Testis (tissue), 2 donors: Measurements from ENCODE around the gene PPBP.

Experiments used
- CTCF ChIP-seq, 3 experiments: fragments of 450-650 bp in 2 of 3; fragments of 200-600 bp in 1 of 3; sonication (generic) in 1 of 3; IDR thresholded peaks; one replicate each; pipeline ENCODE4 v1.5.1; 2016 to 2019; ENCODE audit warnings: antibody characterized with exemption in 3 of 3, mild to moderate bottlenecking in 2 of 3, moderate library complexity in 1 of 3
- POLR2A ChIP-seq: fragments of 450-650 bp; IDR thresholded peaks from one replicate; pipeline ENCODE4 v1.6.1; 2017; ENCODE audit warnings: antibody characterized with exemption, mild to moderate bottlenecking, moderate library complexity

GRCh38 chr4:74033739-74034138 lies 45.7 kb upstream of the PPBP start:
- TF ChIP-seq CTCF (IDR thresholded peaks at IDR 0.05): no peak
- no peak for TF ChIP-seq POLR2A
